HCT116 (cell line): ENCODE data around the gene NR2F1-AS1. TPM values are rescaled to one million over a fixed set of nuclear protein-coding genes. Genes with fewer than 3 reads are reported as not detected.

Source experiments
- ATAC-seq: fragments of 200-7000 bp; cut with Tn5 transposase; 2 replicates; pipeline ENCODE4 v1.9.1; 2020; ENCODE audit warnings: mild to moderate bottlenecking, moderate library complexity
- BruUV-seq: library from RNA; stranded (reverse); fragments of 400-500 nt; replicated peaks from 2 replicates; lab custom pipeline; 2021; lab: Mats Ljungman, UMichigan
- CTCF ChIA-PET: fragments of 300-600 bp; sonication (Branson Sonifier 250); formaldehyde crosslinking; loops from one replicate; lab custom pipeline; 2021; ENCODE audit warnings: antibody characterized with exemption; lab: Charles Lee
- POLR2A ChIA-PET: fragments of 300-600, 350-600 bp; sonication (Branson Sonifier 250); formaldehyde crosslinking; loops from one replicate; lab custom pipeline; 2021; ENCODE audit warnings: antibody characterized with exemption; lab: Charles Lee
- RAD21 ChIA-PET, 2 experiments: fragments of 300-600 bp; sonication (Branson Sonifier 250); formaldehyde crosslinking; loops; one replicate each; lab custom pipeline; 2023; ENCODE audit warnings: low total read pairs in 2 of 2; ENCODE audit not compliant: uncharacterized antibody in 2 of 2, unreplicated experiment in 2 of 2, low non-redundant PET in 1 of 2; lab: Charles Lee
- DNase-seq: peaks from one replicate; pipeline ENCODE4 v3.0.0-alpha.2; 2010; ENCODE audit warnings: low read depth, low spot score
- H2AFZ ChIP-seq: fragments of 200-600 bp; shearing (Covaris generic), sonication (generic); 2 replicates; pipeline ENCODE4 v1.6.1; 2017; ENCODE audit warnings: low read depth, mixed run types, mixed read lengths, antibody characterized with exemption, low read length; ENCODE audit not compliant: poor library complexity, severe bottlenecking
- H3K27ac ChIP-seq: 2 replicates; pipeline ENCODE4 v1.5.1; 2012; ENCODE audit warnings: low read depth, low read length
- H3K27me3 ChIP-seq: fragments of 200-600 bp; sonication (generic); 2 replicates; pipeline ENCODE4 v1.6.1; 2016; ENCODE audit warnings: mixed run types, low read length, mixed read lengths; ENCODE audit not compliant: insufficient read depth
- H3K36me3 ChIP-seq, 2 experiments: fragments of 200-500 bp in 1 of 2; fragments of 200-600 bp in 1 of 2; sonication (Bioruptor generic) in 1 of 2; sonication (generic) in 1 of 2; 2 replicates each; pipeline versions ENCODE4 v1.5.1 to v1.6.1; 2014 to 2016; ENCODE audit warnings: low read length in 2 of 2, inconsistent platforms in 1 of 2, mixed read lengths in 1 of 2, mixed run types in 1 of 2; ENCODE audit not compliant: insufficient read depth in 2 of 2, control insufficient read depth in 1 of 2
- H3K4me1 ChIP-seq, 2 experiments: fragments of 200-600 bp in 1 of 2; sonication (generic) in 1 of 2; 2 replicates each; pipeline versions ENCODE4 v1.5.1 to v1.6.1; 2012 to 2017; ENCODE audit warnings: low read length in 2 of 2, inconsistent platforms in 1 of 2, mild to moderate bottlenecking in 1 of 2, mixed read lengths in 1 of 2, mixed run types in 1 of 2, moderate library complexity in 1 of 2; ENCODE audit not compliant: insufficient read depth in 2 of 2, control insufficient read depth in 1 of 2
- H3K4me2 ChIP-seq: fragments of 200-600 bp; sonication (generic); 2 replicates; pipeline ENCODE4 v1.6.1; 2017; ENCODE audit warnings: mixed run types, low read length, mixed read lengths
- H3K4me3 ChIP-seq, 2 experiments: fragments of 200-600 bp in 1 of 2; sonication (generic) in 1 of 2; replicated peaks in 1 of 2; 2 replicates each; pipeline ENCODE4 v1.5.1; 2011 to 2016; ENCODE audit warnings: low read length in 2 of 2, control low read depth in 1 of 2, low read depth in 1 of 2, mild to moderate bottlenecking in 1 of 2, mixed read lengths in 1 of 2, mixed run types in 1 of 2
- H3K79me2 ChIP-seq: fragments of 200-600 bp; sonication (generic); 2 replicates; pipeline ENCODE4 v1.6.1; 2017; ENCODE audit warnings: mild to moderate bottlenecking, mixed run types, low read length, moderate library complexity, mixed read lengths; ENCODE audit not compliant: insufficient read depth
- H3K9ac ChIP-seq: fragments of 200-600 bp; sonication (generic); 2 replicates; pipeline ENCODE4 v1.6.1; 2016; ENCODE audit warnings: low read length, mixed read lengths
- H3K9me2 ChIP-seq: fragments of 200-600 bp; sonication (generic), shearing (Covaris generic); 2 replicates; pipeline ENCODE4 v1.6.1; 2017; ENCODE audit warnings: mixed run types, mild to moderate bottlenecking, moderate library complexity; ENCODE audit not compliant: insufficient read depth
- H3K9me3 ChIP-seq, 2 experiments: fragments of 200-500 bp in 1 of 2; fragments of 200-600 bp in 1 of 2; sonication (Bioruptor generic) in 1 of 2; sonication (generic) in 1 of 2; 2 replicates each; pipeline ENCODE4 v1.6.1; 2014 to 2017; ENCODE audit warnings: low read length in 2 of 2, mixed read lengths in 2 of 2, inconsistent platforms in 1 of 2, low read depth in 1 of 2, mild to moderate bottlenecking in 1 of 2, mixed run types in 1 of 2, moderate library complexity in 1 of 2; ENCODE audit not compliant: control insufficient read depth in 1 of 2, insufficient read depth in 1 of 2
- H4K20me1 ChIP-seq: fragments of 200-600 bp; sonication (generic), shearing (Covaris generic); 2 replicates; pipeline ENCODE4 v1.6.1; 2017; ENCODE audit warnings: mixed run types, mild to moderate bottlenecking, moderate library complexity; ENCODE audit not compliant: insufficient read depth
- ATF3 ChIP-seq: IDR thresholded peaks from 2 replicates; pipeline ENCODE4 v1.6.1; 2012
- CBX3 ChIP-seq: IDR thresholded peaks from 2 replicates; pipeline ENCODE4 v1.6.1; 2012; ENCODE audit warnings: low read depth
- CEBPB ChIP-seq: IDR thresholded peaks from 2 replicates; pipeline ENCODE4 v1.6.1; 2012; ENCODE audit warnings: low read depth
- CTCF ChIP-seq, 3 experiments: fragments of 200-600 bp in 1 of 3; sonication (generic) in 1 of 3; IDR thresholded peaks in 2 of 3; conservative IDR thresholded peaks in 1 of 3; 2 replicates each; pipeline ENCODE4 v1.5.1; 2012 to 2017; ENCODE audit warnings: low read depth in 2 of 3, low read length in 2 of 3, antibody characterized with exemption in 1 of 3, borderline replicate concordance in 1 of 3, control low read depth in 1 of 3, mild to moderate bottlenecking in 1 of 3, mixed read lengths in 1 of 3, mixed run types in 1 of 3, moderate library complexity in 1 of 3; ENCODE audit not compliant: insufficient read depth in 1 of 3
- EZH2phosphoT487 ChIP-seq: fragments of 200-600 bp; IDR thresholded peaks from 2 replicates; pipeline ENCODE4 v1.6.1; 2018; ENCODE audit warnings: antibody characterized with exemption, borderline replicate concordance
- JUND ChIP-seq: IDR thresholded peaks from 2 replicates; pipeline ENCODE4 v1.6.1; 2012
- POLR2A ChIP-seq: IDR thresholded peaks from 2 replicates; pipeline ENCODE4 v1.7.0; 2011; ENCODE audit warnings: borderline replicate concordance; ENCODE audit not compliant: insufficient read depth, insufficient read length; ENCODE audit errors: extremely low read depth
- POLR2AphosphoS5 ChIP-seq: IDR thresholded peaks from 2 replicates; pipeline ENCODE4 v1.6.1; 2011; ENCODE audit warnings: mild to moderate bottlenecking, low read depth, low read length, moderate library complexity
- RAD21 ChIP-seq: IDR thresholded peaks from 2 replicates; pipeline ENCODE4 v1.6.1; 2012; ENCODE audit warnings: low read depth, mild to moderate bottlenecking
- REST ChIP-seq: IDR thresholded peaks from 2 replicates; pipeline ENCODE4 v1.6.1; 2012; ENCODE audit warnings: low read depth
- SIN3A ChIP-seq: IDR thresholded peaks from 2 replicates; pipeline ENCODE4 v1.6.1; 2012; ENCODE audit warnings: low read depth
- SP1 ChIP-seq: IDR thresholded peaks from 2 replicates; pipeline ENCODE4 v1.6.1; 2012; ENCODE audit warnings: low read depth
- TCF7L2 ChIP-seq: IDR thresholded peaks from 2 replicates; pipeline ENCODE4 v1.7.0; 2011; ENCODE audit warnings: borderline replicate concordance, inconsistent platforms; ENCODE audit not compliant: insufficient read depth, insufficient read length; ENCODE audit errors: extremely low read depth
- YY1 ChIP-seq: IDR thresholded peaks from 2 replicates; pipeline ENCODE4 v1.6.1; 2011; ENCODE audit warnings: low read length, low read depth, moderate library complexity, mild to moderate bottlenecking; ENCODE audit not compliant: insufficient replicate concordance; ENCODE audit errors: extremely low read depth
- ZBTB33 ChIP-seq: IDR thresholded peaks from 2 replicates; pipeline ENCODE4 v1.6.1; 2011; ENCODE audit warnings: mild to moderate bottlenecking, low read length, moderate library complexity; ENCODE audit not compliant: insufficient replicate concordance; ENCODE audit errors: extremely low read depth
- ZFX ChIP-seq: fragments of 450-650 bp; IDR thresholded peaks from 2 replicates; pipeline ENCODE4 v1.6.1; 2017
- intact Hi-C: fragments of 100-400 bp; cut with micrococcal nuclease; formaldehyde crosslinking; loops from 2 replicates; pipeline ENCODE4 v1.10.0; 2022
- total RNA-seq: library from RNA; stranded (reverse); gene quantifications from one replicate; pipeline ENCODE4 v1.2.1, GENCODE V29; 2021; ENCODE audit not compliant: unreplicated experiment

The NR2F1-AS1 gene
- total RNA-seq, 1 experiment from 2014 or later = 20.1 TPM

GRCh38 chr5:93421468-93421867 lies 159.6 kb downstream of the NR2F1-AS1 start:
- ChIA-PET POLR2A (no interaction called here), RAD21 (no interaction called here), CTCF (no interaction called here)
- no peak overlapping the region for H3K27ac ChIP-seq
- no peak overlapping the region for H2AFZ ChIP-seq
- H3K9ac ChIP-seq = no peak overlapping the region
- no peaks in the 10 kb centered on the region for H3K79me2 ChIP-seq
- no peaks in the 10 kb centered on the region for H3K27me3 ChIP-seq
- H3K4me1 ChIP-seq = peaks cover 0 to 14% of the 10 kb centered on the region in 2 experiments; a peak in 2 of 4 replicates
- no peak overlapping the region for H3K4me3 ChIP-seq
- H3K36me3 ChIP-seq = no peaks in the 10 kb centered on the region
- DNase-seq = no peak
- H3K9me2 ChIP-seq = no peaks in the 10 kb centered on the region
- H4K20me1 ChIP-seq = no peaks in the 10 kb centered on the region
- no peak for TF ChIP-seq CEBPB
- no peak for TF ChIP-seq RAD21
- TF ChIP-seq CTCF (IDR thresholded peaks at IDR 0.05 in 2 of 3, conservative IDR thresholded peaks at IDR 0.05 in 1 of 3; ENCODE audit: borderline replicate concordance in 1 of 3, insufficient read depth in 1 of 3, low read depth in 2 of 3, low read length in 2 of 3) = no peak
- no peak for TF ChIP-seq REST
- no peak for TF ChIP-seq ZBTB33
- no peak for TF ChIP-seq TCF7L2
- no peak for TF ChIP-seq CBX3
- TF ChIP-seq POLR2AphosphoS5 = no peak
- TF ChIP-seq ATF3 = no peak
- no peak for TF ChIP-seq JUND
- no peak for TF ChIP-seq EZH2phosphoT487
- no peak for TF ChIP-seq SIN3A
- TF ChIP-seq YY1 = no peak
- TF ChIP-seq ZFX = no peak
- TF ChIP-seq SP1 = no peak
- no peak for TF ChIP-seq POLR2A
- intact Hi-C loops = no loop called here
- no peak overlapping the region for H3K4me2 ChIP-seq
- BruUV-seq = no TSS peak
- no peaks in the 10 kb centered on the region for H3K9me3 ChIP-seq
- ATAC-seq = no peak
